A673 (cell line): ENCODE measurements around the gene GAN. TPM values are rescaled to one million over a fixed set of nuclear protein-coding genes. Genes with fewer than 3 reads are reported as not detected.

Experiments
- BruUV-seq: library from RNA; stranded (reverse); fragments of 400-500 nt; replicated peaks from 2 replicates; lab custom pipeline; 2021; lab: Mats Ljungman, UMichigan
- CTCF ChIA-PET: fragments of 300-600 bp; sonication (Branson Sonifier 250); formaldehyde crosslinking; loops from one replicate; lab custom pipeline; 2022; ENCODE audit warnings: antibody characterized with exemption; lab: Charles Lee
- POLR2A ChIA-PET: fragments of 300-600 bp; sonication (Branson Sonifier 250); formaldehyde crosslinking; loops from one replicate; lab custom pipeline; 2022; ENCODE audit warnings: antibody characterized with exemption; ENCODE audit not compliant: low non-redundant PET; lab: Charles Lee
- DNase-seq: peaks from one replicate; pipeline ENCODE4 v3.0.0-alpha.2; 2015; ENCODE audit warnings: low spot score
- H3K27ac ChIP-seq: fragments of 200-600 bp; sonication (generic); 2 replicates; pipeline ENCODE4 v1.5.1; 2016; ENCODE audit warnings: mixed run types, low read depth, mild to moderate bottlenecking, mixed read lengths, antibody characterized with exemption, low read length; ENCODE audit not compliant: poor library complexity, severe bottlenecking
- H3K27me3 ChIP-seq: fragments of 200-600 bp; sonication (generic); replicated peaks from 2 replicates; pipeline ENCODE4 v1.6.1; 2017; ENCODE audit warnings: mixed run types, low read depth, mild to moderate bottlenecking, mixed read lengths, antibody characterized with exemption, low read length; ENCODE audit not compliant: insufficient read depth, poor library complexity
- H3K36me3 ChIP-seq: fragments of 200-600 bp; sonication (generic); 2 replicates; pipeline ENCODE4 v1.6.1; 2016; ENCODE audit warnings: mixed run types, mild to moderate bottlenecking, mixed read lengths, antibody characterized with exemption, low read length; ENCODE audit not compliant: insufficient read depth, poor library complexity, severe bottlenecking
- H3K4me1 ChIP-seq: fragments of 200-600 bp; sonication (generic); 2 replicates; pipeline ENCODE4 v1.6.1; 2017; ENCODE audit warnings: mixed run types, mild to moderate bottlenecking, mixed read lengths, antibody characterized with exemption, low read length; ENCODE audit not compliant: insufficient read depth, poor library complexity, severe bottlenecking
- H3K4me3 ChIP-seq: fragments of 200-600 bp; sonication (generic); 2 replicates; pipeline ENCODE4 v1.5.1; 2016; ENCODE audit warnings: low read depth, mixed run types, mild to moderate bottlenecking, mixed read lengths, low read length; ENCODE audit not compliant: poor library complexity, severe bottlenecking
- H3K9me3 ChIP-seq: fragments of 200-600 bp; sonication (generic); 2 replicates; pipeline ENCODE4 v1.6.1; 2016; ENCODE audit warnings: mixed run types, low read depth, mild to moderate bottlenecking, mixed read lengths, antibody characterized with exemption, low read length; ENCODE audit not compliant: poor library complexity, severe bottlenecking
- EZH2 ChIP-seq: fragments of 200-600 bp; sonication (generic); IDR thresholded peaks from 2 replicates; pipeline ENCODE4 v1.6.1; 2017; ENCODE audit warnings: borderline replicate concordance, low read depth, mild to moderate bottlenecking, mixed read lengths, antibody characterized with exemption, low read length; ENCODE audit not compliant: poor library complexity, severe bottlenecking
- intact Hi-C: fragments of 100-400 bp; cut with micrococcal nuclease; formaldehyde crosslinking; loops from one replicate; pipeline ENCODE4 v1.10.0; 2022; ENCODE audit not compliant: unreplicated experiment
- total RNA-seq: library from RNA; stranded (reverse); gene quantifications from 2 replicates; pipeline ENCODE4 v1.2.3, GENCODE V29; 2021
- TF ChIP-seq, protein P1 (sequence below): fragments of 300-800, 200-600 bp; sonication (generic); conservative IDR thresholded peaks from 2 replicates; pipeline ENCODE4 v1.5.1; 2017; ENCODE audit warnings: low read depth, mild to moderate bottlenecking, antibody characterized with exemption, low read length, moderate library complexity, mixed read lengths

Gene GAN
- total RNA-seq, 1 experiment from 2014 or later, result 18.0 TPM

DNA sequence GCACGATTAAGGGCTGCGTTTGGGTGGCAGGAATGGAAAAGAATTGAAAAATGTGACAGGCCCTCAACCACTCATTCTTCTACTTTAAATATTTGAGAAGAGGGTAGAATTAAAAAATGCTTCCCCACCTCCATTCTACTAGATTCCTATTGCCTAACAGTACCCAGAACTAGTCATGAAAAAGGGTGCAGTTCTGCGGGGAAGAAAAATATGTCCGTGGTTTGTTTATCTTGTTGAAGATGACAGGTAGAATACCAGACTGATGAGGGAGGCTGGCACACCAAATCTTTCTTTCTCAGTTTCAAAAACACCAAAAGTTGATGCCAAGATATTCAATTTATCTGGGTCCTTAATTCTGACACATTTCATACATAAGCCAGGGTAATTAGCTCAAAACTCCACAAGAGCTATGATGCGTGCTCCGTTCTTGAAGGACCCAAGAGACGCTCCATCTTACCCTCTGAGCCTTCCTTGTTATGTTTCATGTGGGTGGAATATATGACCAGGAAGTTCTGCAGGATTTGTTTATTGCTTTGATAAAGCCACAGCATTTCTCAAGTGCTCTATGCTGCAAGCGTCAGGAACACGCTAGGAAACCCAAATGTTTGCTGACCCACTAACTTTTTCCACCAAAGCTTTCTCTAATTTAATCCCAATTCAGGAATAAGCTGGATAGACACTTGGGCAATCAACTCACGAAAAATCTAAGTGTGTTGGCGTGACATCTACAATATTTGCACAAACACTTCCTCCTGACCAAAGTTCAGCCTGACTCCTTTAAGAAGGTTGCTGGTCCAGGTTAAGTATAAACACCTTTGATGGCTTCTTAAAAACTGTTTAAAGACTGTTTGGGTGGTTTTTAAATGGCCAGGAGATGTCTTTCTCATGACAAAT lies 20.6 kb upstream of the GAN start:
- intact Hi-C loops, result no loop called here
- H3K27ac ChIP-seq, result no peak overlapping the region
- no peaks in the 10 kb centered on the region for H3K4me1 ChIP-seq
- no peak overlapping the region for H3K4me3 ChIP-seq
- no peaks in the 10 kb centered on the region for H3K27me3 ChIP-seq
- BruUV-seq, result no TSS peak
- no peak for DNase-seq
- TF ChIP-seq, protein P1, sequence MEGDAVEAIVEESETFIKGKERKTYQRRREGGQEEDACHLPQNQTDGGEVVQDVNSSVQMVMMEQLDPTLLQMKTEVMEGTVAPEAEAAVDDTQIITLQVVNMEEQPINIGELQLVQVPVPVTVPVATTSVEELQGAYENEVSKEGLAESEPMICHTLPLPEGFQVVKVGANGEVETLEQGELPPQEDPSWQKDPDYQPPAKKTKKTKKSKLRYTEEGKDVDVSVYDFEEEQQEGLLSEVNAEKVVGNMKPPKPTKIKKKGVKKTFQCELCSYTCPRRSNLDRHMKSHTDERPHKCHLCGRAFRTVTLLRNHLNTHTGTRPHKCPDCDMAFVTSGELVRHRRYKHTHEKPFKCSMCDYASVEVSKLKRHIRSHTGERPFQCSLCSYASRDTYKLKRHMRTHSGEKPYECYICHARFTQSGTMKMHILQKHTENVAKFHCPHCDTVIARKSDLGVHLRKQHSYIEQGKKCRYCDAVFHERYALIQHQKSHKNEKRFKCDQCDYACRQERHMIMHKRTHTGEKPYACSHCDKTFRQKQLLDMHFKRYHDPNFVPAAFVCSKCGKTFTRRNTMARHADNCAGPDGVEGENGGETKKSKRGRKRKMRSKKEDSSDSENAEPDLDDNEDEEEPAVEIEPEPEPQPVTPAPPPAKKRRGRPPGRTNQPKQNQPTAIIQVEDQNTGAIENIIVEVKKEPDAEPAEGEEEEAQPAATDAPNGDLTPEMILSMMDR, result no peak
- POLR2A ChIA-PET, result no interaction called here
- no peaks in the 10 kb centered on the region for H3K36me3 ChIP-seq
- CTCF ChIA-PET, result no interaction called here
- no peaks in the 10 kb centered on the region for H3K9me3 ChIP-seq

- CTCF ChIA-PET, result no interaction called here
- POLR2A ChIA-PET, result no interaction called here
These were observed 18.1 kb upstream of the GAN start for GRCh38 chr16:81296631-81297030.

GRCh38 chr16:81307770-81308169 lies 7.0 kb upstream of the GAN start:
- TF ChIP-seq EZH2, result no peak
- no peak for DNase-seq
- H3K27ac ChIP-seq, result no peak overlapping the region
- no peaks in the 10 kb centered on the region for H3K4me1 ChIP-seq
- H3K9me3 ChIP-seq, result no peaks in the 10 kb centered on the region
- H3K4me3 ChIP-seq, result no peak overlapping the region
- H3K27me3 ChIP-seq, result no peaks in the 10 kb centered on the region
- no TSS peak for BruUV-seq
- CTCF ChIA-PET, result no interaction called here
- no peaks in the 10 kb centered on the region for H3K36me3 ChIP-seq
- POLR2A ChIA-PET, result no interaction called here
- intact Hi-C loops, result no loop called here

More at GRCh38 chr16:81296631-81297030, 18.1 kb upstream of the GAN start:
- DNase-seq, result no peak
- Histone ChIP-seq H3K4me3 (no peak overlapping the region), H3K36me3 (no peaks in the 10 kb centered on the region), H3K27ac (no peak overlapping the region), H3K27me3 (no peaks in the 10 kb centered on the region), H3K4me1 (no peaks in the 10 kb centered on the region), H3K9me3 (no peaks in the 10 kb centered on the region)
- no TSS peak for BruUV-seq
- TF ChIP-seq, protein P1, result no peak
- TF ChIP-seq EZH2, result no peak
- intact Hi-C loops, result no loop called here
